Measurements from ENCODE around the gene GLI3. TPM values are rescaled to one million over a fixed set of nuclear protein-coding genes. Genes with fewer than 3 reads are reported as not detected.

Gene GLI3
- total and polyA plus RNA-seq, 2 of the 4 experiments (the other 2 are of a cell fraction): 1.3 to 3.9 TPM

- TF ChIP-seq NFE2L2 (IDR thresholded peaks at IDR 0.05; ENCODE audit: low read depth, low read length): no peak
- no peak for TF ChIP-seq MAFK (IDR thresholded peaks at IDR 0.05; ENCODE audit: low read depth, low read length)
- no peak for ATAC-seq (ENCODE audit: low read depth)
- peaks cover 14% of the 10 kb centered on the region for H3K9me1 ChIP-seq (ENCODE audit: insufficient read depth, low read length)
- no peak overlapping the region for H2BK5ac ChIP-seq (ENCODE audit: low read depth, low read length, poor library complexity, severe bottlenecking)
- H2AK9ac ChIP-seq (replicated peaks; ENCODE audit: low read depth, low read length, poor library complexity): no peak overlapping the region
- peaks cover 10 to 40% of the 10 kb centered on the region in 2 experiments for H3K79me1 ChIP-seq (ENCODE audit: low read depth in 1 of 2, low read length in 2 of 2)
- dilution Hi-C loops (cut with HindIII; ENCODE audit: low sequenced_read_pairs, unreplicated experiment) (no loop called here), in situ Hi-C loops (cut with MboI; ENCODE audit: low sequenced_read_pairs) (no loop called here), intact Hi-C loops (cut with micrococcal nuclease) (no loop called here)
- no peaks in the 10 kb centered on the region for H3K9me3 ChIP-seq (ENCODE audit: control insufficient read depth, insufficient read depth, low read length)
- peaks cover 6% of the 10 kb centered on the region; the same call in 1 of the 2 replicates for H3K4me1 ChIP-seq (ENCODE audit: control insufficient read depth, insufficient read depth, low read length)
- no peaks in the 10 kb centered on the region for H3K27me3 ChIP-seq (ENCODE audit: control insufficient read depth, insufficient read depth, low read length)
- BruUV-seq (replicated peaks): no TSS peak
- no peak overlapping the region for H3K4ac ChIP-seq (ENCODE audit: low read depth, low read length)
- ChIA-PET CTCF (no interaction called here), POLR2A (ENCODE audit: unreplicated experiment) (no interaction called here)
- no peak overlapping the region for H3K18ac ChIP-seq (ENCODE audit: low read depth, low read length)
- H4K5ac ChIP-seq (ENCODE audit: low read depth, low read length): no peak overlapping the region
- H4K20me1 ChIP-seq (ENCODE audit: insufficient read depth, low read length): peaks cover 23% of the 10 kb centered on the region; the same call in 1 of the 2 replicates
- no peak overlapping the region for H4K8ac ChIP-seq (ENCODE audit: low read depth in 2 of 2, low read length in 2 of 2)
- H2BK15ac ChIP-seq (ENCODE audit: low read depth, low read length): no peak overlapping the region
- no peak overlapping the region for H3K23ac ChIP-seq (ENCODE audit: low read depth, low read length)
- H2AFZ ChIP-seq (replicated peaks; ENCODE audit: low read length, poor library complexity): no peak overlapping the region
- no peak overlapping the region for H2BK20ac ChIP-seq (ENCODE audit: low read depth, low read length)
- no peak overlapping the region for H4K91ac ChIP-seq (ENCODE audit: insufficient read depth, low read depth, low read length)
- DNase-seq: no peak
- no peak overlapping the region for H3K27ac ChIP-seq (ENCODE audit: insufficient read depth, low read length)
- H3K4me3 ChIP-seq (ENCODE audit: insufficient read depth, low read depth, low read length): no peak overlapping the region
- peaks cover 10% of the 10 kb centered on the region for H3K36me3 ChIP-seq (ENCODE audit: control insufficient read depth, insufficient read depth, low read length)
- no peak overlapping the region for H3K4me2 ChIP-seq (ENCODE audit: low read depth, low read length)
- H3K56ac ChIP-seq (ENCODE audit: extremely low read depth, insufficient read depth, low read length): no peak overlapping the region
- no CpG with 5 or more reads among the region's 4 CpGs for WGBS, 2 experiments (ENCODE audit: extremely low coverage in 2 of 2, insufficient read length in 1 of 2)
- H3K9ac ChIP-seq (ENCODE audit: low read depth, low read length): no peak overlapping the region
- no peak overlapping the region for H3K14ac ChIP-seq (replicated peaks; ENCODE audit: low read depth, low read length)
- no peak overlapping the region for H2AK5ac ChIP-seq (ENCODE audit: low read depth, low read length)
- H2BK120ac ChIP-seq (ENCODE audit: low read depth, low read length): no peak overlapping the region
Observed at GRCh38 chr7:42181566-42181965, 55.4 kb downstream of the GLI3 start.

Data from IMR-90 (cell line).